Measurements from ENCODE around the gene IKZF4. TPM values are rescaled to one million over a fixed set of nuclear protein-coding genes. Genes with fewer than 3 reads are reported as not detected.

Gene IKZF4
- total RNA-seq, 1 donor from 2014 or later = 5.7 TPM

DNA sequence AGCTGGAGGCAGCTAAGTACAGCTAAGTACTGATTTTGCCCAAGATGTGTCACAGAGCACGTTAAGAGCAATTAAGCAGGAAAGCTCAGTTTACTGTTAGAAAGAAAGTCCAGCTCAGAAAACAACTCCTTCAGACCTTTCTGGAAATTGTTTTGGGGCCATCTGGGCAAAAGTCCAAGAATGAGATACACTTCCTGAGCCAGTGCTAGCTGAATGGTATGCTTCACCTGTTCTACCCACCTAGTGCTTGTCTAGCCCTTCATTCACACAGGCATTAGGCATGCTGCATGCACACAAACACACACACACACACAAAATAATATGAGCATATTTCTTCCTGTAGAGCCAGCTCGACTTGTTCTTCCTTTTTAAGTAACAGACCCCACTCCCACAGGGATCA is 6.6 kb upstream of the IKZF4 start:
- no peak for DNase-seq (ENCODE audit: low read depth)
- no peaks in the 10 kb centered on the region for H3K36me3 ChIP-seq (ENCODE audit: control insufficient read depth, insufficient read depth, low read length)
- TF ChIP-seq, protein P1, sequence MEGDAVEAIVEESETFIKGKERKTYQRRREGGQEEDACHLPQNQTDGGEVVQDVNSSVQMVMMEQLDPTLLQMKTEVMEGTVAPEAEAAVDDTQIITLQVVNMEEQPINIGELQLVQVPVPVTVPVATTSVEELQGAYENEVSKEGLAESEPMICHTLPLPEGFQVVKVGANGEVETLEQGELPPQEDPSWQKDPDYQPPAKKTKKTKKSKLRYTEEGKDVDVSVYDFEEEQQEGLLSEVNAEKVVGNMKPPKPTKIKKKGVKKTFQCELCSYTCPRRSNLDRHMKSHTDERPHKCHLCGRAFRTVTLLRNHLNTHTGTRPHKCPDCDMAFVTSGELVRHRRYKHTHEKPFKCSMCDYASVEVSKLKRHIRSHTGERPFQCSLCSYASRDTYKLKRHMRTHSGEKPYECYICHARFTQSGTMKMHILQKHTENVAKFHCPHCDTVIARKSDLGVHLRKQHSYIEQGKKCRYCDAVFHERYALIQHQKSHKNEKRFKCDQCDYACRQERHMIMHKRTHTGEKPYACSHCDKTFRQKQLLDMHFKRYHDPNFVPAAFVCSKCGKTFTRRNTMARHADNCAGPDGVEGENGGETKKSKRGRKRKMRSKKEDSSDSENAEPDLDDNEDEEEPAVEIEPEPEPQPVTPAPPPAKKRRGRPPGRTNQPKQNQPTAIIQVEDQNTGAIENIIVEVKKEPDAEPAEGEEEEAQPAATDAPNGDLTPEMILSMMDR (IDR thresholded peaks at IDR 0.05; ENCODE audit: insufficient read depth, low read length, poor library complexity, severe bottlenecking) = no peak
- no peak overlapping the region for H3K4me3 ChIP-seq (ENCODE audit: low read depth, low read length)
- no peaks in the 10 kb centered on the region for H3K27me3 ChIP-seq (ENCODE audit: control insufficient read depth, insufficient read depth, low read length)

DNA sequence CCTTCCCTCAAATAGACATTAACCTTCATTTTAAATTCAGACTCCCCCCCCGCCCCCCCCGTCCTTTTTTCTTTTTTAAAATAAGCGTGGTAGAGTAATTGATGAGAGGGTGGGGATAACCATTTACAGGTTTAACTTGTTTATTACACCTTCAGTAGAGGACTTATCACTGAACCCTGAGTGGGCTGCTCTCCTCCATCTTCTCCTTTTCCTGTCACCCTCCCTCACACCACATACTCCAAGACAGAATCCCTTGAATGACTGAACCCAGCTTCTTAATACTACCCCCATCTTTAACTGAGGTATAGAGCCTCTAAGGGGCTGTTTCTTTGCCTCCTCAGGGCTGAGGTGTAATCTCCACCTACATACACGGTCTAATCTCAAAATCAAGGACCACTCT is 3.7 kb upstream of the IKZF4 start:
- TF ChIP-seq, protein P1 (IDR thresholded peaks at IDR 0.05; ENCODE audit: insufficient read depth, low read length, poor library complexity, severe bottlenecking) = no peak
- Histone ChIP-seq H3K27me3 (ENCODE audit: control insufficient read depth, insufficient read depth, low read length) (no peaks in the 10 kb centered on the region), H3K4me3 (ENCODE audit: low read depth, low read length) (no peak overlapping the region), H3K36me3 (ENCODE audit: control insufficient read depth, insufficient read depth, low read length) (no peaks in the 10 kb centered on the region)
- no peak for DNase-seq (ENCODE audit: low read depth)

- Histone ChIP-seq H3K36me3 (ENCODE audit: control insufficient read depth, insufficient read depth, low read length) (no peaks in the 10 kb centered on the region), H3K27me3 (ENCODE audit: control insufficient read depth, insufficient read depth, low read length) (no peaks in the 10 kb centered on the region), H3K4me3 (ENCODE audit: low read depth, low read length) (no peak overlapping the region)
- no peak for DNase-seq (ENCODE audit: low read depth)
- TF ChIP-seq, protein P1 (IDR thresholded peaks at IDR 0.05; ENCODE audit: insufficient read depth, low read length, poor library complexity, severe bottlenecking) = no peak
Observed at GRCh38 chr12:56018356-56018755, 2.5 kb upstream of the IKZF4 start.

DNA sequence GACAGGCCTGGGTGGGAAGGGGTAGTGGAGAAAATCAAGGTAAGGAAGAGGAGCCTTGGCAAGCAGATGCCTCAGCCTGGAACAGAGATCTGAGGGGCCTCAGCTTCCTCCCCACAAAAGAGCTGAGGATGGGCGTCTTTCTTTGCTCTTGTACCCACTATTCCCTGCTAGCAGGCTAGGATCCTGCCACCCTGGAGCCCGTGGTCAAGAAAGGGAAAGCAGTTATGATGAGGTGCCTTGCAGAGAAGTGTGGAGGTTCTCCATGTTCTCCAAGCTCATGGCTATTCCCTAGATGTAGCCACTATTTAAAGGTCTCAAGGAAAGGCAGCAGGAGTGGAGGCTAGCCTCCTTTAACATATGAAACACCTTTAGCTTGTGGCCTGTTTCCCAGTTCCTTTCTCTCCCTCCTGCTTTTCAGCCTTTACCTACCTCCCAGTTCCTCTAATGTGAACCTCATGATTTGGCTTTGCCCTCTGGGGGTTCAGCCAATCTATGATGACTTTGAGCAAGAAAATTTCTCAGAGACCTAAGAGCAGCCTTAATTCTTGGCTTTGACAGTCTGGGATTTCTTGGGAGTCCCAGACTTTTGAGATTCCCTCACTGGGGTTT is 1.1 kb downstream of the IKZF4 start:
- DNase-seq (ENCODE audit: low read depth) = no peak
- TF ChIP-seq, protein P1 (IDR thresholded peaks at IDR 0.05; ENCODE audit: insufficient read depth, low read length, poor library complexity, severe bottlenecking) = no peak
- H3K27me3 ChIP-seq (ENCODE audit: control insufficient read depth, insufficient read depth, low read length) = no peaks in the 10 kb centered on the region
- H3K36me3 ChIP-seq (ENCODE audit: control insufficient read depth, insufficient read depth, low read length) = no peaks in the 10 kb centered on the region
- H3K4me3 ChIP-seq (ENCODE audit: low read depth, low read length) = no peak overlapping the region

GRCh38 chr12:56028511-56029165 is 7.8 kb downstream of the IKZF4 start:
- Histone ChIP-seq H3K4me3 (ENCODE audit: low read depth, low read length) (no peak overlapping the region), H3K36me3 (ENCODE audit: control insufficient read depth, insufficient read depth, low read length) (no peaks in the 10 kb centered on the region), H3K27me3 (ENCODE audit: control insufficient read depth, insufficient read depth, low read length) (no peaks in the 10 kb centered on the region)
- no peak for DNase-seq (ENCODE audit: low read depth)
- TF ChIP-seq, protein P1 (IDR thresholded peaks at IDR 0.05; ENCODE audit: insufficient read depth, low read length, poor library complexity, severe bottlenecking) = no peak

GRCh38 chr12:56029166-56029519 is 8.3 kb downstream of the IKZF4 start:
- no peaks in the 10 kb centered on the region for H3K27me3 ChIP-seq (ENCODE audit: control insufficient read depth, insufficient read depth, low read length)
- no peak for DNase-seq (ENCODE audit: low read depth)
- TF ChIP-seq, protein P1 (IDR thresholded peaks at IDR 0.05; ENCODE audit: insufficient read depth, low read length, poor library complexity, severe bottlenecking) = no peak
- H3K4me3 ChIP-seq (ENCODE audit: low read depth, low read length) = no peak overlapping the region
- H3K36me3 ChIP-seq (ENCODE audit: control insufficient read depth, insufficient read depth, low read length) = no peaks in the 10 kb centered on the region

Measured in kidney epithelial cell (primary cell).